Measurements from ENCODE around the gene CACTIN.

DNA sequence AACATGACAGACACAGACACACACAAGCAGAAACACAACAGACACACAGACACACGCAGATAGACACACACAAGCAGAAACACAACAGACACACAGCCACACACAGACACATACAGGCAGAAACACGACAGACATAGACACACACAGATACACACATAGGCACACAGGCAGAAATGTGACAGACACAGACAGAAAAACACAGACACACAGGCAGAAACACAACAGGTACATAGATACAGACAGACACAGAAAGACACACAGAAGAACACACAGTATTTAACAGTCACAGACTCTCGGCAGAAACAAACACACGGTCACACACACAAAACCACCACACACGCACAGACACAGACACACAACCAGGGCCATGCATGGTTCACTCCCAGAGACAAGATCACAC, 20.8 kb downstream of the CACTIN start:
- TF ChIP-seq POLR2AphosphoS5 (IDR thresholded peaks at IDR 0.05) (no peak), POLR2A (IDR thresholded peaks at IDR 0.05) (no peak), EP300 (IDR thresholded peaks at IDR 0.05) (no peak)
- TF ChIP-seq, protein P1, sequence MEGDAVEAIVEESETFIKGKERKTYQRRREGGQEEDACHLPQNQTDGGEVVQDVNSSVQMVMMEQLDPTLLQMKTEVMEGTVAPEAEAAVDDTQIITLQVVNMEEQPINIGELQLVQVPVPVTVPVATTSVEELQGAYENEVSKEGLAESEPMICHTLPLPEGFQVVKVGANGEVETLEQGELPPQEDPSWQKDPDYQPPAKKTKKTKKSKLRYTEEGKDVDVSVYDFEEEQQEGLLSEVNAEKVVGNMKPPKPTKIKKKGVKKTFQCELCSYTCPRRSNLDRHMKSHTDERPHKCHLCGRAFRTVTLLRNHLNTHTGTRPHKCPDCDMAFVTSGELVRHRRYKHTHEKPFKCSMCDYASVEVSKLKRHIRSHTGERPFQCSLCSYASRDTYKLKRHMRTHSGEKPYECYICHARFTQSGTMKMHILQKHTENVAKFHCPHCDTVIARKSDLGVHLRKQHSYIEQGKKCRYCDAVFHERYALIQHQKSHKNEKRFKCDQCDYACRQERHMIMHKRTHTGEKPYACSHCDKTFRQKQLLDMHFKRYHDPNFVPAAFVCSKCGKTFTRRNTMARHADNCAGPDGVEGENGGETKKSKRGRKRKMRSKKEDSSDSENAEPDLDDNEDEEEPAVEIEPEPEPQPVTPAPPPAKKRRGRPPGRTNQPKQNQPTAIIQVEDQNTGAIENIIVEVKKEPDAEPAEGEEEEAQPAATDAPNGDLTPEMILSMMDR (IDR thresholded peaks at IDR 0.05), result no peak

Data from suprapubic skin (tissue), 4 donors.